ENCODE measurements around the gene L3MBTL3.

The L3MBTL3 gene

GRCh38 chr6:130041594-130041993 is 23.2 kb downstream of the L3MBTL3 start:
- Histone ChIP-seq H2BK15ac (ENCODE audit: low read length) (no peak overlapping the region), H3K4me2 (ENCODE audit: insufficient read depth, low read length, poor library complexity, severe bottlenecking) (no peak overlapping the region), H3K9ac (ENCODE audit: low read depth, low read length, poor library complexity) (no peak overlapping the region), H2AK5ac (ENCODE audit: low read depth, low read length) (no peak overlapping the region), H3K4ac (ENCODE audit: low read length) (no peak overlapping the region), H3K36me3 (replicated peaks in 1 of 2; ENCODE audit: control insufficient read depth in 2 of 2, insufficient read depth in 2 of 2, low read length in 2 of 2) (peaks cover 0 to 10% of the 10 kb centered on the region in 2 donors), H2AFZ (ENCODE audit: low read length) (no peak overlapping the region), H3K23ac (ENCODE audit: low read depth, low read length, poor library complexity) (no peak overlapping the region), H3K18ac (ENCODE audit: low read length) (no peak overlapping the region), H2BK120ac (ENCODE audit: low read depth, low read length) (no peak overlapping the region), H2BK5ac (ENCODE audit: low read length) (no peak overlapping the region), H3K27ac (replicated peaks; ENCODE audit: low read length) (no peak overlapping the region), H4K8ac (ENCODE audit: low read depth, low read length) (no peak overlapping the region), H3K4me1 (ENCODE audit: control insufficient read depth in 2 of 2, insufficient read depth in 1 of 2, low read depth in 1 of 2, low read length in 2 of 2) (no peaks in the 10 kb centered on the region), H3K14ac (ENCODE audit: low read length) (no peak overlapping the region), H4K91ac (ENCODE audit: low read depth, low read length, poor library complexity) (no peak overlapping the region), H3K27me3 (ENCODE audit: control insufficient read depth in 3 of 3, insufficient read depth in 3 of 3, low read depth in 1 of 3, low read length in 3 of 3) (no peaks in the 10 kb centered on the region), H3K4me3 (ENCODE audit: low read length in 2 of 2) (no peak overlapping the region), H3K9me3 (replicated peaks in 1 of 2; ENCODE audit: control insufficient read depth in 2 of 2, insufficient read depth in 1 of 2, low read depth in 1 of 2, low read length in 2 of 2) (no peaks in the 10 kb centered on the region), H3K79me1 (ENCODE audit: low read depth, low read length) (no peaks in the 10 kb centered on the region), H2BK12ac (ENCODE audit: low read length) (no peak overlapping the region)
- no peak for DNase-seq (ENCODE audit: low spot score)

DNA sequence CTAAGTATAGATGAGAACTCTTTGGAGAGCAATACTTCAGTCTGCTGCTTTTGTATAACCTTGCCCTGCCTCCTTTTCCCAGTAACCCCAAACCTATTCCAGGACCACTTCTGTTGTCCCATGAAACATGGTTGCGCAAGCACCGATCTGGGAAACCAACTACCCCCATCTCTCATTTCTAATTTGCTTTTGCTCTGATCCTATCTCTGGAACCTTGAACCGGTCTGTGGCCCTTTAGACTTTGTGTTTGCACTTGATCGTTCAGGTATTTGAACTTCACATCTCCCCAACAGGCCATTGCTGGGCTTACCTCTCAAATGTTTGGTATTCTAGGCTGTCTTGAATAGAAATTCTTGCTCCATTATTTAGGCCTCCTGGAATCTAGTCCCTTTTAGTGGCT is 25.0 kb downstream of the L3MBTL3 start:
- no peak for DNase-seq (ENCODE audit: low spot score)
- Histone ChIP-seq H3K18ac (ENCODE audit: low read length) (no peak overlapping the region), H2AK5ac (ENCODE audit: low read depth, low read length) (no peak overlapping the region), H4K91ac (ENCODE audit: low read depth, low read length, poor library complexity) (no peak overlapping the region), H2BK15ac (ENCODE audit: low read length) (no peak overlapping the region), H3K4me3 (ENCODE audit: low read length in 2 of 2) (no peak overlapping the region), H2AFZ (ENCODE audit: low read length) (no peak overlapping the region), H2BK12ac (ENCODE audit: low read length) (no peak overlapping the region), H3K14ac (ENCODE audit: low read length) (no peak overlapping the region), H3K79me1 (ENCODE audit: low read depth, low read length) (no peaks in the 10 kb centered on the region), H3K27ac (replicated peaks; ENCODE audit: low read length) (no peak overlapping the region), H3K9ac (ENCODE audit: low read depth, low read length, poor library complexity) (no peak overlapping the region), H3K4ac (ENCODE audit: low read length) (no peak overlapping the region), H3K27me3 (ENCODE audit: control insufficient read depth in 3 of 3, insufficient read depth in 3 of 3, low read depth in 1 of 3, low read length in 3 of 3) (no peaks in the 10 kb centered on the region), H2BK120ac (ENCODE audit: low read depth, low read length) (no peak overlapping the region), H3K23ac (ENCODE audit: low read depth, low read length, poor library complexity) (no peak overlapping the region), H4K8ac (ENCODE audit: low read depth, low read length) (no peak overlapping the region), H3K36me3 (replicated peaks in 1 of 2; ENCODE audit: control insufficient read depth in 2 of 2, insufficient read depth in 2 of 2, low read length in 2 of 2) (peaks cover 0 to 10% of the 10 kb centered on the region in 2 donors), H3K4me2 (ENCODE audit: insufficient read depth, low read length, poor library complexity, severe bottlenecking) (no peak overlapping the region), H2BK5ac (ENCODE audit: low read length) (no peak overlapping the region), H3K9me3 (replicated peaks in 1 of 2; ENCODE audit: control insufficient read depth in 2 of 2, insufficient read depth in 1 of 2, low read depth in 1 of 2, low read length in 2 of 2) (no peaks in the 10 kb centered on the region), H3K4me1 (ENCODE audit: control insufficient read depth in 2 of 2, insufficient read depth in 1 of 2, low read depth in 1 of 2, low read length in 2 of 2) (peaks cover 0 to 2% of the 10 kb centered on the region in 2 donors)
- no CpG with 5 or more reads among the region's 4 CpGs for WGBS, 2 donors (ENCODE audit: extremely low coverage in 2 of 2, insufficient read length in 2 of 2, insufficient replicate concordance in 1 of 2)

DNA sequence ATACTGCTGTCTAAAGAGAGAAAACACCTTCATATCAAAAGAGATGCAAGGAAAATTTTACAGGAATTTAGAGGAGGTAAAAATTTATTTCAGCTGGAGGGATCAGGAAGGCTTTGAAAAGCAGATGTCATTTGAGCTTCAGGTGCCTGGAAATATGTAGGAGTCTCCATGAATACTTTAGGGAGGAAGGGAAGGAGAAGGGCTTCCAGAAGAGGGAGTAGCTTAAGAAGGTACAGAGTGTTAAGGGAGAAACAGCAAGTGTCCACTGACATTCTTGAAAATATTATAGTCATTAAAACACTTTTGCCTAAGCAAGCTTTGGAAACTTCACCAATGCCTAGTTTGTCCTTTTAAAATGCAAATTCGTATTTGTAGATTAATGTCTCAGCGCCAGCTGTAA is 27.2 kb downstream of the L3MBTL3 start:
- no peaks in the 10 kb centered on the region for H3K27me3 ChIP-seq (ENCODE audit: control insufficient read depth in 3 of 3, insufficient read depth in 3 of 3, low read depth in 1 of 3, low read length in 3 of 3)
- H3K79me1 ChIP-seq (ENCODE audit: low read depth, low read length): no peaks in the 10 kb centered on the region
- no peak overlapping the region for H3K27ac ChIP-seq (replicated peaks; ENCODE audit: low read length)
- H2BK5ac ChIP-seq (ENCODE audit: low read length): no peak overlapping the region
- H3K4me1 ChIP-seq (ENCODE audit: control insufficient read depth in 2 of 2, insufficient read depth in 1 of 2, low read depth in 1 of 2, low read length in 2 of 2): peaks cover 0 to 2% of the 10 kb centered on the region in 2 donors
- no CpG with 5 or more reads among the region's 2 CpGs for WGBS, 2 donors (ENCODE audit: extremely low coverage in 2 of 2, insufficient read length in 2 of 2, insufficient replicate concordance in 1 of 2)
- H3K36me3 ChIP-seq (replicated peaks in 1 of 2; ENCODE audit: control insufficient read depth in 2 of 2, insufficient read depth in 2 of 2, low read length in 2 of 2): peaks cover 3 to 17% of the 10 kb centered on the region in 2 donors
- H4K91ac ChIP-seq (ENCODE audit: low read depth, low read length, poor library complexity): no peak overlapping the region
- H2BK12ac ChIP-seq (ENCODE audit: low read length): no peak overlapping the region
- no peak overlapping the region for H3K9ac ChIP-seq (ENCODE audit: low read depth, low read length, poor library complexity)
- no peak overlapping the region for H4K8ac ChIP-seq (ENCODE audit: low read depth, low read length)
- H3K4ac ChIP-seq (ENCODE audit: low read length): no peak overlapping the region
- DNase-seq (ENCODE audit: low spot score): no peak
- no peak overlapping the region for H3K14ac ChIP-seq (ENCODE audit: low read length)
- H2BK120ac ChIP-seq (ENCODE audit: low read depth, low read length): no peak overlapping the region
- no peak overlapping the region for H3K23ac ChIP-seq (ENCODE audit: low read depth, low read length, poor library complexity)
- no peaks in the 10 kb centered on the region for H3K9me3 ChIP-seq (replicated peaks in 1 of 2; ENCODE audit: control insufficient read depth in 2 of 2, insufficient read depth in 1 of 2, low read depth in 1 of 2, low read length in 2 of 2)
- no peak overlapping the region for H3K18ac ChIP-seq (ENCODE audit: low read length)
- H2AFZ ChIP-seq (ENCODE audit: low read length): no peak overlapping the region
- no peak overlapping the region for H3K4me3 ChIP-seq (ENCODE audit: low read length in 2 of 2)
- H2BK15ac ChIP-seq (ENCODE audit: low read length): no peak overlapping the region
- H2AK5ac ChIP-seq (ENCODE audit: low read depth, low read length): no peak overlapping the region
- no peak overlapping the region for H3K4me2 ChIP-seq (ENCODE audit: insufficient read depth, low read length, poor library complexity, severe bottlenecking)

- no peak overlapping the region for H3K4me3 ChIP-seq (ENCODE audit: low read length in 2 of 2)
- H3K9me3 ChIP-seq (replicated peaks in 1 of 2; ENCODE audit: control insufficient read depth in 2 of 2, insufficient read depth in 1 of 2, low read depth in 1 of 2, low read length in 2 of 2): no peaks in the 10 kb centered on the region
- H2BK12ac ChIP-seq (ENCODE audit: low read length): no peak overlapping the region
- no peak overlapping the region for H3K9ac ChIP-seq (ENCODE audit: low read depth, low read length, poor library complexity)
- no peak overlapping the region for H3K4me2 ChIP-seq (ENCODE audit: insufficient read depth, low read length, poor library complexity, severe bottlenecking)
- no peak for DNase-seq (ENCODE audit: low spot score)
- no peak overlapping the region for H3K18ac ChIP-seq (ENCODE audit: low read length)
- peaks cover under 1 to 2% of the 10 kb centered on the region in 2 donors for H3K4me1 ChIP-seq (ENCODE audit: control insufficient read depth in 2 of 2, insufficient read depth in 1 of 2, low read depth in 1 of 2, low read length in 2 of 2)
- no peaks in the 10 kb centered on the region for H3K27me3 ChIP-seq (ENCODE audit: control insufficient read depth in 3 of 3, insufficient read depth in 3 of 3, low read depth in 1 of 3, low read length in 3 of 3)
- H3K27ac ChIP-seq (replicated peaks; ENCODE audit: low read length): no peak overlapping the region
- no peak overlapping the region for H3K14ac ChIP-seq (ENCODE audit: low read length)
- peaks cover 8 to 24% of the 10 kb centered on the region in 2 donors for H3K36me3 ChIP-seq (replicated peaks in 1 of 2; ENCODE audit: control insufficient read depth in 2 of 2, insufficient read depth in 2 of 2, low read length in 2 of 2)
- no peak overlapping the region for H2AFZ ChIP-seq (ENCODE audit: low read length)
- no peak overlapping the region for H3K4ac ChIP-seq (ENCODE audit: low read length)
- H2BK5ac ChIP-seq (ENCODE audit: low read length): no peak overlapping the region
- H2BK15ac ChIP-seq (ENCODE audit: low read length): no peak overlapping the region
- no peaks in the 10 kb centered on the region for H3K79me1 ChIP-seq (ENCODE audit: low read depth, low read length)
- no peak overlapping the region for H4K91ac ChIP-seq (ENCODE audit: low read depth, low read length, poor library complexity)
- WGBS, 2 donors (ENCODE audit: extremely low coverage in 2 of 2, insufficient read length in 2 of 2, insufficient replicate concordance in 1 of 2): no CpG with 5 or more reads among the region's 1 CpG
- H2BK120ac ChIP-seq (ENCODE audit: low read depth, low read length): no peak overlapping the region
- no peak overlapping the region for H2AK5ac ChIP-seq (ENCODE audit: low read depth, low read length)
- H4K8ac ChIP-seq (ENCODE audit: low read depth, low read length): no peak overlapping the region
- no peak overlapping the region for H3K23ac ChIP-seq (ENCODE audit: low read depth, low read length, poor library complexity)
Measured at GRCh38 chr6:130046671-130047070, 28.3 kb downstream of the L3MBTL3 start.

All from neuronal stem cell (in vitro differentiated cells).